Spleen (tissue), 11 donors: ENCODE data around the gene NRARP. TPM values are rescaled to one million over a fixed set of nuclear protein-coding genes. Genes with fewer than 3 reads are reported as not detected.

Experiments used
- DNase-seq: peaks from one replicate; pipeline ENCODE4 v3.0.0-alpha.2; 2020
- H3K27ac ChIP-seq, 8 donors: fragments of 200-600 bp; sonication (generic) in 7 of 8; 1 replicate in 4 of 8; 2 replicates in 4 of 8; pipeline versions ENCODE4 v1.5.0 to v1.8.0; 2016 to 2021; ENCODE audit warnings: inconsistent platforms in 4 of 8, mild to moderate bottlenecking in 4 of 8, moderate library complexity in 1 of 8
- H3K27me3 ChIP-seq, 7 donors: fragments of 200-600 bp; sonication (generic) in 6 of 7; replicated peaks in 1 of 7; 1 replicate in 4 of 7; 2 replicates in 3 of 7; pipeline versions ENCODE4 v1.5.0 to v1.8.0; 2016 to 2021; ENCODE audit warnings: inconsistent platforms in 3 of 7, mild to moderate bottlenecking in 1 of 7
- H3K36me3 ChIP-seq, 6 donors: fragments of 200-600 bp; sonication (generic) in 5 of 6; 1 replicate in 4 of 6; 2 replicates in 2 of 6; pipeline versions ENCODE4 v1.5.0 to v1.8.0; 2016 to 2021; ENCODE audit warnings: inconsistent platforms in 2 of 6
- H3K4me1 ChIP-seq, 6 donors: fragments of 200-600 bp; sonication (generic) in 5 of 6; 1 replicate in 3 of 6; 2 replicates in 3 of 6; pipeline versions ENCODE4 v1.5.0 to v1.8.0; 2016 to 2021; ENCODE audit warnings: inconsistent platforms in 3 of 6
- H3K4me3 ChIP-seq, 8 donors: fragments of 200-600 bp; sonication (generic) in 7 of 8; 1 replicate in 4 of 8; 2 replicates in 4 of 8; pipeline versions ENCODE4 v1.5.0 to v1.8.0; 2016 to 2021; ENCODE audit warnings: inconsistent platforms in 4 of 8, mild to moderate bottlenecking in 4 of 8, moderate library complexity in 2 of 8
- H3K9me3 ChIP-seq, 8 donors: fragments of 200-600 bp; sonication (generic) in 7 of 8; 1 replicate in 4 of 8; 2 replicates in 4 of 8; pipeline versions ENCODE4 v1.5.0 to v1.8.0; 2016 to 2021; ENCODE audit warnings: inconsistent platforms in 4 of 8
- CTCF ChIP-seq, 11 experiments: fragments of 200-600 bp in 7 of 11; fragments of 450-650 bp in 4 of 11; sonication (generic) in 4 of 11; IDR thresholded peaks in 8 of 11; conservative IDR thresholded peaks in 3 of 11; 1 replicate in 7 of 11; 2 replicates in 4 of 11; pipeline versions ENCODE4 v1.4.0 to v1.8.0; 2016 to 2021; ENCODE audit warnings: antibody characterized with exemption in 11 of 11, inconsistent platforms in 4 of 11, mild to moderate bottlenecking in 1 of 11
- POLR2A ChIP-seq, 3 donors: fragments of 450-650 bp; IDR thresholded peaks; one replicate each; pipeline ENCODE4 v1.5.1; 2017; ENCODE audit warnings: antibody characterized with exemption in 3 of 3, mild to moderate bottlenecking in 1 of 3
- POLR2AphosphoS5 ChIP-seq, 3 donors: sonication (generic); formaldehyde crosslinking; IDR thresholded peaks; one replicate each; pipeline ENCODE4 v1.5.1; 2017; ENCODE audit warnings: antibody characterized with exemption in 3 of 3
- WGBS, 5 donors: extraction: QIAGEN DNeasy Blood & Tissue Kit in 3 of 5; methylation state at CpG; one replicate each; pipeline versions ENCODE4 v1.1.5 to v1.1.7; 2013 to 2018; 5-methylcytosine and 5-hydroxymethylcytosine counted together
- intact Hi-C: fragments of 100-400 bp; cut with DNase I; formaldehyde crosslinking; loops from one replicate; pipeline ENCODE4 v1.15.0; 2023; ENCODE audit warnings: low total_unique reads
- polyA plus RNA-seq, 3 donors: library from polyadenylated mRNA; stranded (reverse); fragments of 200-250 nt; gene quantifications; one replicate each; pipeline ENCODE4 v1.2.1, GENCODE V29; 2013
- total RNA-seq, 7 donors: library from RNA; depleted of rRNA in 3 of 7; stranded (reverse); fragments of >200 nt in 3 of 7; fragmentation: NEBNext Ultra II Directional in 4 of 7; extraction: Animal tissue kit (Norgen Biotek cat#: 25700) in 4 of 7; gene quantifications; one replicate each; pipeline versions ENCODE4 v1.1.0 to v1.2.1, GENCODE V29; 2016 to 2021
- donor health status: healthy with polysubstance abuse.
- donor health status: DM: no; HTN: no; CAD: no; lungs with moderate emphysema.
- donor health status: DM: no; HTN: no; CAD: no.
- donor health status: Bipolar disorder and iron deficiency.
- donor health status: healthy.
- donor health status: DM: no; HTN: no; CAD: no.
- donor health status: DM: yes; HTN: yes; CAD: no.

NRARP gene
- total and polyA plus RNA-seq, 10 donors = 0.37 to 24.4 (median 8.0) TPM

GRCh38 chr9:137298401-137299202 lies 3.5 kb downstream of the NRARP start:
- DNase-seq = no peak
- peak overlapping the region in 7 of 8 donors; percentile 13 to 78 (median 53) for H3K4me3 ChIP-seq
- WGBS, 5 donors = 65 to 79% (median 73%) methylated on average over 24 of the region's 24 CpGs
- H3K9me3 ChIP-seq = peaks cover 0 to 5% (median 0%) of the 10 kb centered on the region in 8 donors
- peak overlapping the region in 6 of 8 donors; percentile 14 to 82 (median 72) for H3K27ac ChIP-seq
- H3K36me3 ChIP-seq = no peaks in the 10 kb centered on the region
- intact Hi-C loops = loop anchor here (5.0 to 10.0 kb wide), 2 partner anchors 109 to 226 kb away; no protein-coding TSS in a partner anchor
- peaks cover 23 to 90% (median 69%) of the 10 kb centered on the region in 6 donors for H3K4me1 ChIP-seq
- peaks cover 2 to 94% (median 45%) of the 10 kb centered on the region in 7 donors for H3K27me3 ChIP-seq
- peak in 2 of 3 donors; percentile 56 to 73 for TF ChIP-seq POLR2AphosphoS5 (IDR thresholded peaks at IDR 0.05)
- no peak for TF ChIP-seq POLR2A (IDR thresholded peaks at IDR 0.05)

- H3K36me3 ChIP-seq = no peaks in the 10 kb centered on the region
- TF ChIP-seq POLR2AphosphoS5 (IDR thresholded peaks at IDR 0.05) (no peak), CTCF (IDR thresholded peaks at IDR 0.05 in 8 of 11, conservative IDR thresholded peaks at IDR 0.05 in 3 of 11) (no peak), POLR2A (IDR thresholded peaks at IDR 0.05) (no peak)
- peak overlapping the region in 6 of 8 donors; percentile 14 to 82 (median 72) for H3K27ac ChIP-seq
- H3K27me3 ChIP-seq = peaks cover 2 to 94% (median 45%) of the 10 kb centered on the region in 7 donors
- peaks cover 22 to 84% (median 63%) of the 10 kb centered on the region in 6 donors for H3K4me1 ChIP-seq
- 50 to 78% (median 73%) methylated on average over 4 to 7 of the region's 7 CpGs for WGBS, 5 donors
- intact Hi-C loops = loop anchor here (5.0 to 10.0 kb wide), 2 partner anchors 109 to 227 kb away; no protein-coding TSS in a partner anchor
- peaks cover 0 to 5% (median 0%) of the 10 kb centered on the region in 8 donors for H3K9me3 ChIP-seq
- DNase-seq = no peak
- H3K4me3 ChIP-seq = peak overlapping the region in 1 of 8 donors; percentile 78
These were observed 4.1 kb downstream of the NRARP start for GRCh38 chr9:137297966-137298365.

GRCh38 chr9:137296670-137297664 lies 5.1 kb downstream of the NRARP start:
- Histone ChIP-seq H3K27ac (peak overlapping the region; percentile 11 to 82 (median 66)), H3K27me3 (peaks cover 2 to 92% (median 45%) of the 10 kb centered on the region in 7 donors), H3K4me1 (peaks cover 16 to 78% (median 57%) of the 10 kb centered on the region in 6 donors), H3K36me3 (no peaks in the 10 kb centered on the region), H3K4me3 (peak overlapping the region in 7 of 8 donors; percentile 24 to 75 (median 41)), H3K9me3 (peaks cover 0 to 5% (median 0%) of the 10 kb centered on the region in 8 donors)
- WGBS, 5 donors = 47 to 55% (median 48%) methylated on average over 13 to 24 of the region's 24 CpGs
- TF ChIP-seq POLR2A (IDR thresholded peaks at IDR 0.05) (no peak), POLR2AphosphoS5 (IDR thresholded peaks at IDR 0.05) (peak; percentile 56 to 82 (median 79)), CTCF (IDR thresholded peaks at IDR 0.05 in 8 of 11, conservative IDR thresholded peaks at IDR 0.05 in 3 of 11) (no peak)
- DNase-seq = no peak
- intact Hi-C loops = loop anchor here (5.0 to 10.0 kb wide), 2 partner anchors 110 to 228 kb away; no protein-coding TSS in a partner anchor
